ENCODE data around the gene AMMECR1. TPM values are rescaled to one million over a fixed set of nuclear protein-coding genes. Genes with fewer than 3 reads are reported as not detected.

Gene AMMECR1
- total and polyA plus RNA-seq, 2 of the 13 experiments (the other 11 are each of a cell fraction or from before 2014, with no cell fraction given) = 3.1 to 7.5 TPM

DNA sequence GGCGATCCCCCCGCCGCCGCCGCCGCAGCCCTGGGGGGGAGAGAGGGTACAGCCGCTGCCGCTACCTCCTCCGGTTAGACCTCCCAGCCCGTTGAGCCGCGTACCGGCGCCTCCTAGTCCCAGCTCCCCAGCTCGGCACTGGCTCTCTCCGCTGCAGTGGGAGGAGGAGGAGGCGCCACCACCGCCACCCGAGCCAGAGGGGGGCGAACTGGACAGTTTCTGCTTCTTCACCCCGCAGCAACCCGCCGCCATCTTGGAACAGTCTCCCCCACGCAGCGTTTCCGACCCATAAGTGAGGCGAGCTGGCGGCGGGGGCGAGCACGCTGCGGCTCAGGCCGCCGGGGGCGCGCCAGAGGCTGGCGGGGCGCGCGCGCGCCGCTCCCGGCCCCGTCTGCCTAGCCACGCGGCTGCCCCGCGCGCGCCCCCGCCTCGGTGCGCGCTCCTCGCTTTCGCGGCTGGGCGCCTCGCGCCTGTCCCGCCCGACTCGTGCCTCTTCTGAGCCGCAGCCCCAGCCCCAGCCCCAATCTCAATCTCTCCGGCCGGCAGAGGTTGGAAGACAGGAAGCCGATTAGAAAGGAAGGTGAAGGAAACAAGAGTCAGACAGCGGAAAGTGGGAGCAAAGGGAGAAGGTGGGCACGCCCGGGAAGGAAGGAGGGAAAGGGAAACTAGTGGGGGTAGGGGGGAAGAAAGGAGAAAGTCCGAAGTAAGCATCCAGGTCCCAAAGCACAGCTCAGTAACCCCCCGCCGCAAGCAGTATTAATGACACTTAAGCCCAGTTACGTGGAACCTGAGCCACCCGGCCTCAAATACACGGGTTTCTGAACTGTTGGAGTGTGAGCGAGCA is at the start of gene AMMECR1 (continued):
- TF ChIP-seq ZNF224 (CRISPR knock-in tag; IDR thresholded peaks at IDR 0.05) (no peak), ZBTB14 (CRISPR knock-in tag; IDR thresholded peaks at IDR 0.05) (peak; percentile 91), KLF9 (CRISPR knock-in tag; IDR thresholded peaks at IDR 0.05; ENCODE audit: low read depth) (no peak), SIX1 (CRISPR knock-in tag; IDR thresholded peaks at IDR 0.05; ENCODE audit: borderline replicate concordance) (no peak), GATAD2A (CRISPR knock-in tag; IDR thresholded peaks at IDR 0.05) (no peak), ZMYM2 (CRISPR knock-in tag; IDR thresholded peaks at IDR 0.05) (no peak), KMT2B (CRISPR knock-in tag; IDR thresholded peaks at IDR 0.05) (0 out of 2 replicates have a peak, but pooled peaks have one; percentile 29), ZNF746 (CRISPR knock-in tag; IDR thresholded peaks at IDR 0.05) (no peak), NFYB (CRISPR knock-in tag; IDR thresholded peaks at IDR 0.05) (no peak), ZNF703 (CRISPR knock-in tag; IDR thresholded peaks at IDR 0.05; ENCODE audit: borderline replicate concordance) (no peak), TOE1 (CRISPR knock-in tag; IDR thresholded peaks at IDR 0.05) (no peak), MAZ (IDR thresholded peaks at IDR 0.05; ENCODE audit: borderline replicate concordance, low read depth, low read length) (no peak), MAZ (CRISPR knock-in tag; IDR thresholded peaks at IDR 0.05; ENCODE audit: low read depth) (peak; percentile 24; the same call in 1 of the 2 replicates), CBX2 (IDR thresholded peaks at IDR 0.05; ENCODE audit: low read depth, low read length) (no peak), CBX2 (CRISPR knock-in tag; IDR thresholded peaks at IDR 0.05; ENCODE audit: low read depth) (no peak), KLF6 (CRISPR knock-in tag; IDR thresholded peaks at IDR 0.05) (0 out of 2 replicates have a peak, but pooled peaks have one; percentile 14), ZNF17 (CRISPR knock-in tag; IDR thresholded peaks at IDR 0.05) (no peak), ZNF292 (CRISPR knock-in tag; IDR thresholded peaks at IDR 0.05; ENCODE audit: borderline replicate concordance, low read depth) (no peak), ZNF891 (CRISPR knock-in tag; IDR thresholded peaks at IDR 0.05) (peak; percentile 14; the same call in 1 of the 2 replicates), ZNF549 (CRISPR knock-in tag; IDR thresholded peaks at IDR 0.05) (no peak), RXRA (CRISPR knock-in tag; IDR thresholded peaks at IDR 0.05) (no peak), ZNF713 (CRISPR knock-in tag; IDR thresholded peaks at IDR 0.05) (no peak), ZZZ3 (CRISPR knock-in tag; IDR thresholded peaks at IDR 0.05; ENCODE audit: borderline replicate concordance) (no peak), FOXM1 (CRISPR knock-in tag; IDR thresholded peaks at IDR 0.05) (no peak), RELA (CRISPR knock-in tag; IDR thresholded peaks at IDR 0.05) (no peak), TOPORS (CRISPR knock-in tag; IDR thresholded peaks at IDR 0.05) (no peak), ZNF276 (CRISPR knock-in tag; IDR thresholded peaks at IDR 0.05; ENCODE audit: low read depth) (no peak), SMAD1 (CRISPR knock-in tag; IDR thresholded peaks at IDR 0.05; ENCODE audit: borderline replicate concordance, low read depth) (no peak), ZNF777 (CRISPR knock-in tag; IDR thresholded peaks at IDR 0.05) (no peak)
- TF ChIP-seq, protein P1, sequence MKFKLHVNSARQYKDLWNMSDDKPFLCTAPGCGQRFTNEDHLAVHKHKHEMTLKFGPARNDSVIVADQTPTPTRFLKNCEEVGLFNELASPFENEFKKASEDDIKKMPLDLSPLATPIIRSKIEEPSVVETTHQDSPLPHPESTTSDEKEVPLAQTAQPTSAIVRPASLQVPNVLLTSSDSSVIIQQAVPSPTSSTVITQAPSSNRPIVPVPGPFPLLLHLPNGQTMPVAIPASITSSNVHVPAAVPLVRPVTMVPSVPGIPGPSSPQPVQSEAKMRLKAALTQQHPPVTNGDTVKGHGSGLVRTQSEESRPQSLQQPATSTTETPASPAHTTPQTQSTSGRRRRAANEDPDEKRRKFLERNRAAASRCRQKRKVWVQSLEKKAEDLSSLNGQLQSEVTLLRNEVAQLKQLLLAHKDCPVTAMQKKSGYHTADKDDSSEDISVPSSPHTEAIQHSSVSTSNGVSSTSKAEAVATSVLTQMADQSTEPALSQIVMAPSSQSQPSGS (CRISPR knock-in tag; IDR thresholded peaks at IDR 0.05) = no peak

Measured in HepG2 (cell line).